ENCODE measurements around the gene QRFP.

DNA sequence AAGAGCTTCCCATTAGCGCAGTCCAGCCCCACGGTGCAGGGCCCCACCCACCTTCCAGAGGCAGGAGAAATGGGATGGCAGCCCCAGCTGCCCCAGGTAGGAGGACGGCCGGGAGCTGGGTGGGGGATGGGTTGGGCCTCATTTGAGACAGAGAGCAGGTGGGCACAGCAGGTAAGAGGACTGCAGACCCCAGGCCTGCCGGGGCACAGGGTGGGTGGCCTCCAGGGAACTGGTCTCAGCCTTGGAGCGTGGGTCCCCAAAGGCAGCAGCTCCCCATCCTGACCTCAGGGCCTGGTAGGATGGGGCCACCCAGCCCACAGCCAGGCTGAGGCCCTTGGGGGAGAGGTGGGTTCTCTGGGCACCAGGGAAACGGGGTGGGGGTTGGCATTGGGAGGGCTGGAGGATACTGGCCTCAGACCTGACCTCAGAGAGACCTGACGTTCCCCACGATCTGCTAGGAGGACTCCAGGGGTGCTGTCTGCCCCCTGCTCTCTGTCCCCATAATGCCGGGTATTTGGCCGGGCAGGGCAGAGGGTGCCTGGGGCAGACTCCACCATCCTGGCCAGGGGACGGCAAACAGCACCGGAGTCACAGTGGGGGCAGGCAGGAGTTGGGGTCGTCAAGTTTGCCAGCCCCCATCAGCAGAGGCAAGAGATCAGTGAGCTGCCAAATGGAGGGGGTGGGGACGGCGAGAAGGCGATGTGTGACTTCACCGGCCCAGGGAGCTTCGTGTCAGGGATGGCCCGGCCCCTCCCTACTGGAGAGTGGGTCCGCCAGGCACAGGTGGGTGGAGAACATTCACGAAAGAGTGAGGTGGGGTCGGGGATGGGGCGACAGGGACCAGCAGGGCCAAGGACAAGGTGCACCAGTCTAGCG, 6.8 kb upstream of the QRFP start:
- TF ChIP-seq, protein P1, sequence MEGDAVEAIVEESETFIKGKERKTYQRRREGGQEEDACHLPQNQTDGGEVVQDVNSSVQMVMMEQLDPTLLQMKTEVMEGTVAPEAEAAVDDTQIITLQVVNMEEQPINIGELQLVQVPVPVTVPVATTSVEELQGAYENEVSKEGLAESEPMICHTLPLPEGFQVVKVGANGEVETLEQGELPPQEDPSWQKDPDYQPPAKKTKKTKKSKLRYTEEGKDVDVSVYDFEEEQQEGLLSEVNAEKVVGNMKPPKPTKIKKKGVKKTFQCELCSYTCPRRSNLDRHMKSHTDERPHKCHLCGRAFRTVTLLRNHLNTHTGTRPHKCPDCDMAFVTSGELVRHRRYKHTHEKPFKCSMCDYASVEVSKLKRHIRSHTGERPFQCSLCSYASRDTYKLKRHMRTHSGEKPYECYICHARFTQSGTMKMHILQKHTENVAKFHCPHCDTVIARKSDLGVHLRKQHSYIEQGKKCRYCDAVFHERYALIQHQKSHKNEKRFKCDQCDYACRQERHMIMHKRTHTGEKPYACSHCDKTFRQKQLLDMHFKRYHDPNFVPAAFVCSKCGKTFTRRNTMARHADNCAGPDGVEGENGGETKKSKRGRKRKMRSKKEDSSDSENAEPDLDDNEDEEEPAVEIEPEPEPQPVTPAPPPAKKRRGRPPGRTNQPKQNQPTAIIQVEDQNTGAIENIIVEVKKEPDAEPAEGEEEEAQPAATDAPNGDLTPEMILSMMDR (IDR thresholded peaks at IDR 0.05; ENCODE audit: low read depth, low read length) = no peak
- TF ChIP-seq POLR2A (IDR thresholded peaks at IDR 0.05; ENCODE audit: extremely low read depth, insufficient read length) = no peak

Measured in NB4 (cell line).